ENCODE measurements around the gene DEFB121.

- TF ChIP-seq CTCF (IDR thresholded peaks at IDR 0.05; ENCODE audit: low read length) = no peak
- no peak for TF ChIP-seq EZH2phosphoT487 (IDR thresholded peaks at IDR 0.05; ENCODE audit: low read length)
Measured at GRCh38 chr20:31355981-31356380, 50.0 kb downstream of the DEFB121 start.

Data from MM.1S (cell line).